ENCODE measurements around the gene FBXO33. TPM values are rescaled to one million over a fixed set of nuclear protein-coding genes. Genes with fewer than 3 reads are reported as not detected.

FBXO33 gene
- total RNA-seq, 3 donors from 2014 or later = 8.6 to 9.9 (median 9.6) TPM

DNA sequence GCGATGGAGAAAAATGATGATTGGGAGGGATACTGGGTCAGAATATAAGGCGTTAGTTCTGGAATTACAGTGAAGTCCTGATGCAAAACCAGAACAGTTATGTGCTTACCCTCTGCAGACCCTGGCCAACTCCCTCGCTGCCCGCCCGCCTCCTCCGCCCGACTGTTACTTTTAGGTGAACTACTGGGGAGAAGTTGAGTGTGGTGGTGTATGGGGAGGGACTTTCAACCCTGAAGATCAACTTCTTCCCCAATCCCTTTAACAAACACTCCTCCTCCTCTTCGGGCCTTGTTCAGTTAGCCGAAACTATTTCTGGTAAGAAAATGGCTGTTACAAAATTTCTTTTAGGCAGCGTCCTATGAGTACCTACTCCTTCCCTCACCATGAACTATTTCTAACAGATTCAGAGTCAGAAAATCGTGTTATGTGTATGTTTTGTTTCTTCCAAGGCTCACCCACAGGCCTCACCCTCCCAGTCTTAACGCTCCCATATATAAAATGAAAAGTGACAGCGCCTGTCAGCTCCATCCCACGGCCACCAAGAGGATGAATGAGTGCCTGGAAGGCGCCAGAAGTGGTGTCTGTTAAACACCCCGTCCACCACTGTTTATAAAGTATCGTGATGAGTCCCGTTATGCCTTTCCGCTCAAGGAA lies 1.3 kb downstream of the FBXO33 start:
- no peak for ATAC-seq
- intact Hi-C loops (cut with DNase I, micrococcal nuclease) = no loop called here
- Histone ChIP-seq H3K36me3 (ENCODE audit: low read depth) (no peaks in the 10 kb centered on the region), H3K4me1 (ENCODE audit: low read depth) (peaks cover 30% of the 10 kb centered on the region), H3K9me3 (no peaks in the 10 kb centered on the region), H3K4me3 (peak overlapping the region; percentile 95)
- peak in 2 of 3 donors; percentile 10 to 55 for DNase-seq
- TF ChIP-seq CTCF (IDR thresholded peaks at IDR 0.05) = no peak

DNA sequence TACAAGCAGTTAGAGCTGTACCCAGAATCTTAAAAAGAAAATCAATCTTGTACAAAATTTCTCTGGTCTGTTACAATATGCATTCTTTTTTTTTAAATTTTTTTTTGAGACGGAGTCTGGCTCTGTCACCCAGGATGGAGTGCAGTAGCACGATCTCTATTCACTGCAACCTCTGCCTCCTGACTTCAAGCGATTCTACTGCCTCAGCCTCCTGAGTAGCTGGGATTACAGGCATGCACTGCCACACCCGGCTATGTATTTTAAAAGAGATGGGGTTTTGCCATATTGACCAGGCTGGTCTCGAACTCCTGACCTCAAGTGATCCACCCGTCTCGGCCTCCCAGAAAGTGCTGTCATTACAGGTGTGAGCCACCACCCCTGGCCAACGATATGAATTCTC lies 4.1 kb downstream of the FBXO33 start:
- peaks cover 23% of the 10 kb centered on the region for H3K4me1 ChIP-seq (ENCODE audit: low read depth)
- no peaks in the 10 kb centered on the region for H3K36me3 ChIP-seq (ENCODE audit: low read depth)
- H3K4me3 ChIP-seq = no peak overlapping the region
- intact Hi-C loops (cut with DNase I, micrococcal nuclease) = no loop called here
- DNase-seq = no peak
- no peak for TF ChIP-seq CTCF (IDR thresholded peaks at IDR 0.05)
- no peaks in the 10 kb centered on the region for H3K9me3 ChIP-seq
- no peak for ATAC-seq

DNA sequence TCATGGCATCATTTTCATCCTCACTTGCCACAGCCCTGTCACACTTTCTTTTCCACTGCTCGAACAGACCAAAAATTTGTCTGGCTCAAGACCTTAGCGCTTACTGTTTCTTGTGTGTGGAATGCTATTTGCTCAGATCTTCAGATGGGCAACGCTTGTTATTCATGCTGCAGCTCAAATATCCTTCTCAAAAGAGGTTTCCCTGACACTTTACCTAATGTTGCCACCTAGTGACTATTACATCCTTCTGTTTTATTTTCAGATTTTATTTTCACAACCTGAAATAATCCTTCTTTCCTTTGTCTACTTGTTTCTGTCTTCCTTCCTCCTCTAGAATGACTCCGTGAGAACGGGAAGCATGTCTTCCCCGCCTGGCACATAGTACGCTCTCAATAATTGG lies 5.6 kb downstream of the FBXO33 start:
- TF ChIP-seq CTCF (IDR thresholded peaks at IDR 0.05) = no peak
- no peaks in the 10 kb centered on the region for H3K9me3 ChIP-seq
- DNase-seq (no peak), ATAC-seq (no peak)
- intact Hi-C loops (cut with DNase I, micrococcal nuclease) = no loop called here
- H3K36me3 ChIP-seq (ENCODE audit: low read depth) = no peaks in the 10 kb centered on the region
- peaks cover 23% of the 10 kb centered on the region for H3K4me1 ChIP-seq (ENCODE audit: low read depth)
- no peak overlapping the region for H3K4me3 ChIP-seq

GRCh38 chr14:39425947-39426346 lies 6.3 kb downstream of the FBXO33 start:
- Histone ChIP-seq H3K4me1 (ENCODE audit: low read depth) (peaks cover 22% of the 10 kb centered on the region), H3K4me3 (no peak overlapping the region), H3K9me3 (no peaks in the 10 kb centered on the region), H3K36me3 (ENCODE audit: low read depth) (no peaks in the 10 kb centered on the region)
- TF ChIP-seq CTCF (IDR thresholded peaks at IDR 0.05) = no peak
- intact Hi-C loops (cut with DNase I, micrococcal nuclease) = no loop called here
- no peak for DNase-seq
- ATAC-seq = no peak

- ATAC-seq (no peak), DNase-seq (no peak)
- H3K4me3 ChIP-seq = no peak overlapping the region
- no peaks in the 10 kb centered on the region for H3K36me3 ChIP-seq (ENCODE audit: low read depth)
- no peak for TF ChIP-seq CTCF (IDR thresholded peaks at IDR 0.05)
- no peaks in the 10 kb centered on the region for H3K9me3 ChIP-seq
- intact Hi-C loops (cut with DNase I, micrococcal nuclease) = no loop called here
- H3K4me1 ChIP-seq (ENCODE audit: low read depth) = peaks cover 10% of the 10 kb centered on the region
Measured at GRCh38 chr14:39423793-39424192, 8.4 kb downstream of the FBXO33 start.

- DNase-seq (no peak), ATAC-seq (peak; percentile 75)
- H3K4me1 ChIP-seq (ENCODE audit: low read depth) = peaks cover 4% of the 10 kb centered on the region
- H3K9me3 ChIP-seq = peaks cover 1% of the 10 kb centered on the region
- H3K36me3 ChIP-seq (ENCODE audit: low read depth) = no peaks in the 10 kb centered on the region
- no peak for TF ChIP-seq CTCF (IDR thresholded peaks at IDR 0.05)
- intact Hi-C loops (cut with DNase I, micrococcal nuclease) = no loop called here
- H3K4me3 ChIP-seq = no peak overlapping the region
Measured at GRCh38 chr14:39422243-39422642, 10.0 kb downstream of the FBXO33 start.
